ENCODE results near the gene RUNDC3A. TPM values are rescaled to one million over a fixed set of nuclear protein-coding genes. Genes with fewer than 3 reads are reported as not detected.

Gene RUNDC3A
- total RNA-seq: under 0.01 TPM in 1 of 2 replicates, not detected in the other

GRCh38 chr17:44308320-44308818, at the start of gene RUNDC3A:
Gene RUNDC3A, plus strand, starts transcription at chr17:44308601. Its CDS starts 232 bp downstream, at chr17:44308833.
- H3K4me3 ChIP-seq (ENCODE audit: low read depth, low read length): peak within 1 kb of the TSS; percentile 54
- TF ChIP-seq, protein P1, sequence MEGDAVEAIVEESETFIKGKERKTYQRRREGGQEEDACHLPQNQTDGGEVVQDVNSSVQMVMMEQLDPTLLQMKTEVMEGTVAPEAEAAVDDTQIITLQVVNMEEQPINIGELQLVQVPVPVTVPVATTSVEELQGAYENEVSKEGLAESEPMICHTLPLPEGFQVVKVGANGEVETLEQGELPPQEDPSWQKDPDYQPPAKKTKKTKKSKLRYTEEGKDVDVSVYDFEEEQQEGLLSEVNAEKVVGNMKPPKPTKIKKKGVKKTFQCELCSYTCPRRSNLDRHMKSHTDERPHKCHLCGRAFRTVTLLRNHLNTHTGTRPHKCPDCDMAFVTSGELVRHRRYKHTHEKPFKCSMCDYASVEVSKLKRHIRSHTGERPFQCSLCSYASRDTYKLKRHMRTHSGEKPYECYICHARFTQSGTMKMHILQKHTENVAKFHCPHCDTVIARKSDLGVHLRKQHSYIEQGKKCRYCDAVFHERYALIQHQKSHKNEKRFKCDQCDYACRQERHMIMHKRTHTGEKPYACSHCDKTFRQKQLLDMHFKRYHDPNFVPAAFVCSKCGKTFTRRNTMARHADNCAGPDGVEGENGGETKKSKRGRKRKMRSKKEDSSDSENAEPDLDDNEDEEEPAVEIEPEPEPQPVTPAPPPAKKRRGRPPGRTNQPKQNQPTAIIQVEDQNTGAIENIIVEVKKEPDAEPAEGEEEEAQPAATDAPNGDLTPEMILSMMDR (IDR thresholded peaks at IDR 0.05; ENCODE audit: insufficient read depth, low read depth, low read length): no peak
- peak; percentile 86 for DNase-seq (ENCODE audit: low read depth)

- TF ChIP-seq, protein P1 (IDR thresholded peaks at IDR 0.05; ENCODE audit: insufficient read depth, low read depth, low read length): no peak
- no peak for DNase-seq (ENCODE audit: low read depth)
- H3K4me3 ChIP-seq (ENCODE audit: low read depth, low read length): no peak overlapping the region
Observed at GRCh38 chr17:44258811-44259351, 49.5 kb upstream of the RUNDC3A start.

DNA sequence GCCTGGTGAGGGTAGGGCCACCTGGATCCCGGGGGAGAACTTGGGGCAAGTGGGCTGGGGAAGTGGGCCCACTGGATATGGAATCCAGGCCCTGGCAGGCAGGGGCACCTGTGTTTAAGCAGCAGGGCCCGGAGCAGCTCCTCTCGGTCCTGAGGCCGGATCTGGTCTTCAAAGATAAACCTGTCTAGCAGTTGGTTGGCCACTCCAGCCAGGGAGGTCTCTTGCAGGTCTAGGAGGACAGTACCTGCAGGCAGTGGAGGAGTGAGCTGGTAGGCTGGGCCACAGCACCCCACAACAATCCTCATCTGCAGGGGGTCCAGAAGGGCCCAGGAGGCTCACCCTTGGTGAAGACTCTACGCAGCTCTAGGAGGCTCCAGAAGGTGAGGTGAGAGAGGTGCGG, 48.1 kb upstream of the RUNDC3A start:
- no peak overlapping the region for H3K4me3 ChIP-seq (ENCODE audit: low read depth, low read length)
- no peak for DNase-seq (ENCODE audit: low read depth)

GRCh38 chr17:44262654-44263225, 45.7 kb upstream of the RUNDC3A start:
- no peak overlapping the region for H3K4me3 ChIP-seq (ENCODE audit: low read depth, low read length)
- DNase-seq (ENCODE audit: low read depth): no peak
- TF ChIP-seq, protein P1 (IDR thresholded peaks at IDR 0.05; ENCODE audit: insufficient read depth, low read depth, low read length): no peak

More for the DNA sequence above, 48.1 kb upstream of the RUNDC3A start:
- TF ChIP-seq, protein P1 (IDR thresholded peaks at IDR 0.05; ENCODE audit: insufficient read depth, low read depth, low read length): no peak

DNA sequence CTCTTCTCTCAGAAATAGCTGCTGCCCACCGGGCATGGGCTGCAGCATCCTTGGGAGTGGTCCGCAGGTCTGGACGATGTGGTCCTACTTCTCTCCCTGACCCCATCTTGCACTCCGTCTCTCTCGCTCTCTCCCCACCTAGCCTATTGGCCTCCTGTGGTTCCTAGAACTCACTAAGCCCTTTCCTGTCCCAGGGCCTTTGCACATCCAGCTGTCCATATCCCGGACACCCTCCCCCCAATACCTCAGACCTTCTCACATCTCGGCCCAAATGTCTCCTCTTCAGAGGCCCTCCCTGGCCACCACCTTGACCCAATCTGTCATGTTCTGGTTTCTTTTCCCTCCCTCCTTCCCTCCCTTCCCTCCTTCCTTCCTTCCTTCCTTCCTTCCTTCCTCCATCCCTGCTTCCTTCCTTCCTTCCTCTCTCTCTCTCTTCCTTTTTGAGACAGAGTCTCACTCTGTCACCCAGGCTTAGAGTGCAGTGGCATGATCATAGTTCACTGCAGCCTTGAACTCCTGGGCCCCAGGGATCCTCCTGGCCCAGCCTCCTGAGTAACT, 45.0 kb upstream of the RUNDC3A start:
- H3K4me3 ChIP-seq (ENCODE audit: low read depth, low read length): no peak overlapping the region
- TF ChIP-seq, protein P1 (IDR thresholded peaks at IDR 0.05; ENCODE audit: insufficient read depth, low read depth, low read length): no peak
- no peak for DNase-seq (ENCODE audit: low read depth)

DNA sequence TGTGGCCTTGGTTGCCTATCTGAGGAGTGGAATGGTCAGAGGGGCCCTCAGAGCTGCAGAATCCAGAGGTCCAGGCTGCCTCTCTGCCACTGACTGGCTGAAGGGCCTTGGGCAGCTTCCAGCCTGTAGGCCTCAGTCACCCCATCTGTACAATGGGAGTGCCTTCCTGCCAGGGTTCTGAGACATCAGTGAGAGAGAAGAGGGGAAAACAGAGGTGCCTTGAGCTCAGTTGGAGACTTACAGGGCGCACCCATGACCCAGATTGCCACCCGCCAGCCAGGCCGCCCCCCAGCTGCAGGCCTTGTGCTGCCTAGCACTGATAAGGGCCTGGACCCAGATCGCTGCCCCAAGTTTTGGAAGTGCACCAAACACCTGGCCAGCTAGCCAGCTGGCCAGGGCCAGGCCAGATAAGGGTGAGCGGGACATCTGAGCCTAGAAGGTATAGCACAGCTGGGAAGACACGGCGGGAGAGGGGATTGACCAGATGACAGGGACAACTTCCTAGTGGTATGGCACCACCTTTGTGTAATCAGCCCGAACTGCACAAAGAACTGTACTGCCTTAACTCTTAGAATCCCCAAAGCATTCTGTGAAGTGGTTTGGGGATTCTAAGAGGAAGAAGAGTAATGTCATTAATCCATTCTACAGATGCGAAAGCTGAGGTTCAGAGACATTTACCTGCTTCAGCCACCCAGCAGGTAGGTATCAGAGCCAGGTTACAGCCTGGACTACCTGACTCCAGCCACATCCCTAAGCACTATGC, 41.8 kb upstream of the RUNDC3A start:
- DNase-seq (ENCODE audit: low read depth): no peak
- H3K4me3 ChIP-seq (ENCODE audit: low read depth, low read length): no peak overlapping the region
- TF ChIP-seq, protein P1 (IDR thresholded peaks at IDR 0.05; ENCODE audit: insufficient read depth, low read depth, low read length): no peak

Data from fibroblast of villous mesenchyme (primary cell).